Activated CD4-positive, alpha-beta T cell treated with anti-CD3 and anti-CD28 coated beads, Interleukin-2, amount 10 ng/mL, durations not matched to agents 24 days and 14 days (primary cell): ENCODE measurements around the gene IFIT1B. TPM values are rescaled to one million over a fixed set of nuclear protein-coding genes. Genes with fewer than 3 reads are reported as not detected.
"Not testable (repeated sequence)": the region's sequence is repeated elsewhere in the genome, so short reads cannot be mapped to it uniquely, and the experiment has no call there.

Experiments
- DNase-seq: peaks from one replicate; pipeline ENCODE4 v3.0.0; 2022
- H3K27ac Mint-ChIP-seq: one replicate; pipeline ENCODE4 v1.8.0; 2022; ENCODE audit warnings: mild to moderate bottlenecking, mixed read lengths
- H3K27me3 Mint-ChIP-seq: one replicate; pipeline ENCODE4 v1.8.0; 2022; ENCODE audit warnings: mixed read lengths
- H3K36me3 Mint-ChIP-seq: one replicate; pipeline ENCODE4 v1.8.0; 2022; ENCODE audit warnings: low read depth, mild to moderate bottlenecking, mixed read lengths
- H3K4me1 Mint-ChIP-seq: one replicate; pipeline ENCODE4 v1.8.0; 2021; ENCODE audit warnings: mixed read lengths
- H3K4me3 Mint-ChIP-seq: one replicate; pipeline ENCODE4 v1.8.0; 2022; ENCODE audit warnings: mild to moderate bottlenecking, moderate library complexity, mixed read lengths
- H3K9me3 Mint-ChIP-seq: one replicate; pipeline ENCODE4 v1.8.0; 2021; ENCODE audit warnings: mixed read lengths
- intact Hi-C: fragments of 100-400 bp; cut with micrococcal nuclease; formaldehyde crosslinking; loops from one replicate; pipeline ENCODE4 v1.15.1; 2023
- total RNA-seq: library from RNA; stranded (reverse); gene quantifications from 2 replicates; pipeline ENCODE4 v1.2.3, GENCODE V29; 2022

Gene IFIT1B
- total RNA-seq, 1 donor from 2014 or later, result not detected

GRCh38 chr10:89343089-89343767 lies 34.6 kb upstream of the IFIT1B start:
- Mint-ChIP-seq H3K27ac (no peak overlapping the region), H3K9me3 (no peaks in the 10 kb centered on the region), H3K4me1 (no peaks in the 10 kb centered on the region), H3K4me3 (no peak overlapping the region), H3K36me3 (peaks cover 37% of the 10 kb centered on the region), H3K27me3 (peaks cover 36% of the 10 kb centered on the region)
- DNase-seq, result no peak
- intact Hi-C loops, result no loop called here

- Mint-ChIP-seq H3K27me3 (peaks cover 43% of the 10 kb centered on the region), H3K36me3 (peaks cover 28% of the 10 kb centered on the region), H3K9me3 (no peaks in the 10 kb centered on the region), H3K4me1 (no peaks in the 10 kb centered on the region), H3K4me3 (no peak overlapping the region), H3K27ac (no peak overlapping the region)
- DNase-seq, result no peak
- intact Hi-C loops, result loop anchor here (1.0 kb wide), 1 partner anchor 9 kb away; no protein-coding TSS in a partner anchor
Observed at GRCh38 chr10:89344156-89344555, 33.7 kb upstream of the IFIT1B start.

GRCh38 chr10:89345367-89346000 lies 32.4 kb upstream of the IFIT1B start:
- intact Hi-C loops, result no loop called here
- H3K27ac Mint-ChIP-seq, result no peak overlapping the region
- H3K9me3 Mint-ChIP-seq, result no peaks in the 10 kb centered on the region
- no peak for DNase-seq
- peaks cover 16% of the 10 kb centered on the region for H3K36me3 Mint-ChIP-seq
- H3K4me3 Mint-ChIP-seq, result no peak overlapping the region
- H3K27me3 Mint-ChIP-seq, result peaks cover 48% of the 10 kb centered on the region
- peaks cover under 1% of the 10 kb centered on the region for H3K4me1 Mint-ChIP-seq

GRCh38 chr10:89346405-89347254 lies 31.2 kb upstream of the IFIT1B start:
- intact Hi-C loops, result no loop called here

GRCh38 chr10:89347701-89348457 lies 30.0 kb upstream of the IFIT1B start:
- Mint-ChIP-seq H3K4me3 (no peak overlapping the region), H3K27me3 (peaks cover 61% of the 10 kb centered on the region), H3K9me3 (no peaks in the 10 kb centered on the region), H3K36me3 (peaks cover 3% of the 10 kb centered on the region), H3K27ac (no peak overlapping the region), H3K4me1 (peaks cover 18% of the 10 kb centered on the region)
- intact Hi-C loops, result no loop called here
- no peak for DNase-seq

More at GRCh38 chr10:89346405-89347254, 31.2 kb upstream of the IFIT1B start:
- H3K4me3 Mint-ChIP-seq, result no peak overlapping the region
- H3K9me3 Mint-ChIP-seq, result no peaks in the 10 kb centered on the region
- DNase-seq, result no peak
- H3K36me3 Mint-ChIP-seq, result peaks cover 8% of the 10 kb centered on the region
- peaks cover 53% of the 10 kb centered on the region for H3K27me3 Mint-ChIP-seq
- H3K4me1 Mint-ChIP-seq, result peaks cover 10% of the 10 kb centered on the region
- H3K27ac Mint-ChIP-seq, result no peak overlapping the region

GRCh38 chr10:89348481-89348880 lies 29.4 kb upstream of the IFIT1B start:
- no peak overlapping the region for H3K27ac Mint-ChIP-seq
- H3K36me3 Mint-ChIP-seq, result no peaks in the 10 kb centered on the region
- no peaks in the 10 kb centered on the region for H3K9me3 Mint-ChIP-seq
- intact Hi-C loops, result no loop called here
- no peak for DNase-seq
- peaks cover 62% of the 10 kb centered on the region for H3K27me3 Mint-ChIP-seq
- peaks cover 18% of the 10 kb centered on the region for H3K4me1 Mint-ChIP-seq
- H3K4me3 Mint-ChIP-seq, result no peak overlapping the region

GRCh38 chr10:89348975-89349374 lies 28.9 kb upstream of the IFIT1B start:
- H3K4me3 Mint-ChIP-seq, result no peak overlapping the region
- peaks cover 18% of the 10 kb centered on the region for H3K4me1 Mint-ChIP-seq
- H3K9me3 Mint-ChIP-seq, result no peaks in the 10 kb centered on the region
- no peaks in the 10 kb centered on the region for H3K36me3 Mint-ChIP-seq
- H3K27ac Mint-ChIP-seq, result no peak overlapping the region
- intact Hi-C loops, result no loop called here
- peaks cover 63% of the 10 kb centered on the region for H3K27me3 Mint-ChIP-seq
- DNase-seq, result no peak

GRCh38 chr10:89350631-89351315 lies 27.1 kb upstream of the IFIT1B start:
- H3K9me3 Mint-ChIP-seq, DNase-seq, H3K27ac Mint-ChIP-seq, H3K36me3 Mint-ChIP-seq: not testable (repeated sequence)
- Mint-ChIP-seq H3K4me1 (peaks cover 18% of the 10 kb centered on the region), H3K4me3 (peak overlapping the region; percentile 19), H3K27me3 (peaks cover 60% of the 10 kb centered on the region)
- intact Hi-C loops, result loop anchor here (1.0 to 2.0 kb wide), 2 partner anchors 14 to 42 kb away; partner anchors contain the start of gene IFIT1

GRCh38 chr10:89351412-89351779 lies 26.5 kb upstream of the IFIT1B start:
- Mint-ChIP-seq H3K4me1 (peaks cover 18% of the 10 kb centered on the region), H3K27ac (no peak overlapping the region), H3K9me3 (no peaks in the 10 kb centered on the region), H3K4me3 (no peak overlapping the region), H3K27me3 (peaks cover 60% of the 10 kb centered on the region), H3K36me3 (no peaks in the 10 kb centered on the region)
- peak; percentile 72 for DNase-seq
- intact Hi-C loops, result loop anchor here (1.0 to 2.0 kb wide), 2 partner anchors 13 to 41 kb away; partner anchors contain the start of gene IFIT1

- Mint-ChIP-seq H3K27ac (peak overlapping the region; percentile 3), H3K4me3 (no peak overlapping the region), H3K36me3 (no peaks in the 10 kb centered on the region), H3K9me3 (no peaks in the 10 kb centered on the region), H3K4me1 (peaks cover 18% of the 10 kb centered on the region), H3K27me3 (peaks cover 58% of the 10 kb centered on the region)
- intact Hi-C loops, result loop anchor here (1.0 to 2.0 kb wide), 2 partner anchors 13 to 40 kb away; partner anchors contain the start of gene IFIT1
- DNase-seq, result no peak
Observed at GRCh38 chr10:89351780-89352597, 25.9 kb upstream of the IFIT1B start.

- Mint-ChIP-seq H3K27ac (no peak overlapping the region), H3K9me3 (no peaks in the 10 kb centered on the region), H3K4me3 (no peak overlapping the region), H3K36me3 (no peaks in the 10 kb centered on the region), H3K27me3 (peaks cover 56% of the 10 kb centered on the region), H3K4me1 (peaks cover 18% of the 10 kb centered on the region)
- intact Hi-C loops, result no loop called here
- no peak for DNase-seq
Observed at GRCh38 chr10:89352802-89353201, 25.1 kb upstream of the IFIT1B start.

GRCh38 chr10:89355394-89355931 lies 22.4 kb upstream of the IFIT1B start:
- intact Hi-C loops, result no loop called here
- Mint-ChIP-seq H3K27me3 (peaks cover 54% of the 10 kb centered on the region), H3K4me1 (peaks cover 18% of the 10 kb centered on the region), H3K27ac (no peak overlapping the region), H3K4me3 (no peak overlapping the region), H3K36me3 (no peaks in the 10 kb centered on the region), H3K9me3 (no peaks in the 10 kb centered on the region)
- no peak for DNase-seq
